Activated CD8-positive, alpha-beta memory T cell treated with anti-CD3 and anti-CD28 coated beads, Interleukin-2, amount 10 ng/mL, durations not matched to agents 7 days and 5 days (primary cell): Measurements from ENCODE around the gene SLC25A52. TPM values are rescaled to one million over a fixed set of nuclear protein-coding genes. Genes with fewer than 3 reads are reported as not detected.
"Not testable (repeated sequence)": the region's sequence is repeated elsewhere in the genome, so short reads cannot be mapped to it uniquely, and the experiment has no call there.

ENCODE experiments used
- ATAC-seq: fragments of 150-1000 bp; cut with Tn5 transposase; one replicate; pipeline ENCODE4 v1.10.0; 2021; ENCODE audit warnings: moderate library complexity
- CTCF ChIA-PET: fragments of 350-600 bp; sonication (Branson Sonifier 250); formaldehyde crosslinking; loops from one replicate; lab custom pipeline; 2021; ENCODE audit warnings: antibody characterized with exemption; lab: Charles Lee
- DNase-seq: peaks from one replicate; pipeline ENCODE4 v3.0.0-alpha.2; 2020
- H3K27ac Mint-ChIP-seq: one replicate; pipeline ENCODE4 v1.8.0; 2021; ENCODE audit warnings: mild to moderate bottlenecking, mixed read lengths
- H3K27me3 Mint-ChIP-seq: one replicate; pipeline ENCODE4 v1.8.0; 2021; ENCODE audit warnings: mixed read lengths
- H3K36me3 Mint-ChIP-seq: one replicate; pipeline ENCODE4 v1.8.0; 2021; ENCODE audit warnings: mild to moderate bottlenecking, mixed read lengths
- H3K4me1 Mint-ChIP-seq: one replicate; pipeline ENCODE4 v1.8.0; 2021; ENCODE audit warnings: mixed read lengths
- H3K4me3 Mint-ChIP-seq: one replicate; pipeline ENCODE4 v1.8.0; 2021; ENCODE audit warnings: mild to moderate bottlenecking, moderate library complexity, mixed read lengths
- H3K9me3 Mint-ChIP-seq: one replicate; pipeline ENCODE4 v1.8.0; 2022; ENCODE audit warnings: low read depth, mixed read lengths
- total RNA-seq, 2 experiments: library from RNA; stranded (reverse); gene quantifications; one replicate each; pipeline ENCODE4 v1.2.3, GENCODE V29; 2021

Gene SLC25A52
- total RNA-seq, 2 experiments from 2014 or later = 0.33 TPM; not detected in 1

- no peak for DNase-seq
- peaks cover 3% of the 10 kb centered on the region for H3K9me3 Mint-ChIP-seq
- no peak overlapping the region for H3K4me3 Mint-ChIP-seq
- peaks cover 4% of the 10 kb centered on the region for H3K36me3 Mint-ChIP-seq
- ATAC-seq = no peak
- H3K27me3 Mint-ChIP-seq = no peaks in the 10 kb centered on the region
- CTCF ChIA-PET = no interaction called here
- H3K4me1 Mint-ChIP-seq = no peaks in the 10 kb centered on the region
- no peak overlapping the region for H3K27ac Mint-ChIP-seq
Measured at GRCh38 chr18:31774477-31774785, 13.8 kb upstream of the SLC25A52 start.

- Mint-ChIP-seq H3K36me3 (peaks cover 4% of the 10 kb centered on the region), H3K4me1 (no peaks in the 10 kb centered on the region), H3K4me3 (no peak overlapping the region), H3K27ac (no peak overlapping the region), H3K9me3 (peaks cover 3% of the 10 kb centered on the region), H3K27me3 (peaks cover under 1% of the 10 kb centered on the region)
- ATAC-seq (no peak), DNase-seq (no peak)
- CTCF ChIA-PET = no interaction called here
Measured at GRCh38 chr18:31773774-31774476, 13.2 kb upstream of the SLC25A52 start.

GRCh38 chr18:31772699-31773098 is 12.0 kb upstream of the SLC25A52 start:
- no peaks in the 10 kb centered on the region for H3K36me3 Mint-ChIP-seq
- CTCF ChIA-PET = no interaction called here
- no peaks in the 10 kb centered on the region for H3K4me1 Mint-ChIP-seq
- no peak overlapping the region for H3K27ac Mint-ChIP-seq
- ATAC-seq = no peak
- DNase-seq = no peak
- H3K9me3 Mint-ChIP-seq = no peaks in the 10 kb centered on the region
- peaks cover 6% of the 10 kb centered on the region for H3K27me3 Mint-ChIP-seq
- H3K4me3 Mint-ChIP-seq = no peak overlapping the region

- Mint-ChIP-seq H3K27me3 (peaks cover 12% of the 10 kb centered on the region), H3K9me3 (no peaks in the 10 kb centered on the region), H3K4me1 (no peaks in the 10 kb centered on the region), H3K27ac (no peak overlapping the region), H3K4me3 (no peak overlapping the region), H3K36me3 (no peaks in the 10 kb centered on the region)
- no peak for ATAC-seq
- DNase-seq = no peak
- CTCF ChIA-PET = no interaction called here
Measured at GRCh38 chr18:31750273-31750672, 10.4 kb downstream of the SLC25A52 start.

- ATAC-seq = no peak
- no peaks in the 10 kb centered on the region for H3K4me1 Mint-ChIP-seq
- H3K27me3 Mint-ChIP-seq = peaks cover 12% of the 10 kb centered on the region
- H3K4me3 Mint-ChIP-seq = no peak overlapping the region
- CTCF ChIA-PET = interaction anchor here (2.1 kb wide), 1 partner anchor 231 kb away, joined by 4 read pairs; no protein-coding TSS in a partner anchor
- H3K27ac Mint-ChIP-seq = no peak overlapping the region
- DNase-seq = no peak
- H3K36me3 Mint-ChIP-seq = no peaks in the 10 kb centered on the region
- no peaks in the 10 kb centered on the region for H3K9me3 Mint-ChIP-seq
Measured at GRCh38 chr18:31746396-31746795, 14.3 kb downstream of the SLC25A52 start.

- Mint-ChIP-seq H3K36me3 (no peaks in the 10 kb centered on the region), H3K9me3 (no peaks in the 10 kb centered on the region), H3K4me3 (no peak overlapping the region), H3K27ac (no peak overlapping the region), H3K4me1 (no peaks in the 10 kb centered on the region), H3K27me3 (peaks cover 12% of the 10 kb centered on the region)
- ATAC-seq = no peak
- CTCF ChIA-PET = no interaction called here
- DNase-seq = no peak
Measured at GRCh38 chr18:31744321-31745067, 16.2 kb downstream of the SLC25A52 start.

- H3K9me3 Mint-ChIP-seq, H3K4me1 Mint-ChIP-seq: not testable (repeated sequence)
Measured at GRCh38 chr18:31743600-31743999, 17.1 kb downstream of the SLC25A52 start.

GRCh38 chr18:31741097-31741735 is 19.5 kb downstream of the SLC25A52 start:
- CTCF ChIA-PET = interaction anchor here (0.9 kb wide), 1 partner anchor 88 kb away, joined by 3 read pairs; no protein-coding TSS in a partner anchor
- H3K4me1 Mint-ChIP-seq = no peaks in the 10 kb centered on the region
- no peak for ATAC-seq

More at GRCh38 chr18:31743600-31743999, 17.1 kb downstream of the SLC25A52 start:
- H3K36me3 Mint-ChIP-seq, DNase-seq, ATAC-seq, H3K4me3 Mint-ChIP-seq, H3K27ac Mint-ChIP-seq: not testable (repeated sequence)
- CTCF ChIA-PET = interaction anchor here (0.8 kb wide), 1 partner anchor 187 kb away, joined by 3 read pairs; no protein-coding TSS in a partner anchor
- peaks cover 12% of the 10 kb centered on the region for H3K27me3 Mint-ChIP-seq

GRCh38 chr18:31740180-31740579 is 20.5 kb downstream of the SLC25A52 start:
- CTCF ChIA-PET = no interaction called here
- DNase-seq (no peak), ATAC-seq (no peak)
- H3K4me3 Mint-ChIP-seq = no peak overlapping the region
- H3K27me3 Mint-ChIP-seq = no peaks in the 10 kb centered on the region
- no peak overlapping the region for H3K27ac Mint-ChIP-seq
- H3K9me3 Mint-ChIP-seq = no peaks in the 10 kb centered on the region
- H3K36me3 Mint-ChIP-seq = no peaks in the 10 kb centered on the region
- no peaks in the 10 kb centered on the region for H3K4me1 Mint-ChIP-seq

More at GRCh38 chr18:31741097-31741735, 19.5 kb downstream of the SLC25A52 start:
- Mint-ChIP-seq H3K27ac (no peak overlapping the region), H3K9me3 (no peaks in the 10 kb centered on the region), H3K27me3 (no peaks in the 10 kb centered on the region), H3K4me3 (no peak overlapping the region), H3K36me3 (no peaks in the 10 kb centered on the region)
- peak; percentile 68 for DNase-seq

GRCh38 chr18:31739651-31740050 is 21.0 kb downstream of the SLC25A52 start:
- ATAC-seq (no peak), DNase-seq (no peak)
- Mint-ChIP-seq H3K9me3 (no peaks in the 10 kb centered on the region), H3K27ac (no peak overlapping the region), H3K4me3 (no peak overlapping the region), H3K4me1 (no peaks in the 10 kb centered on the region), H3K27me3 (no peaks in the 10 kb centered on the region), H3K36me3 (no peaks in the 10 kb centered on the region)
- CTCF ChIA-PET = interaction anchor here (1.9 kb wide), 1 partner anchor 17 kb away, joined by 5 read pairs; no protein-coding TSS in a partner anchor

- H3K27me3 Mint-ChIP-seq = peaks cover 4% of the 10 kb centered on the region
- H3K4me3 Mint-ChIP-seq = no peak overlapping the region
- no peaks in the 10 kb centered on the region for H3K4me1 Mint-ChIP-seq
- ATAC-seq = no peak
- no peaks in the 10 kb centered on the region for H3K9me3 Mint-ChIP-seq
- CTCF ChIA-PET = interaction anchor here (1.9 kb wide), 1 partner anchor 17 kb away, joined by 5 read pairs; no protein-coding TSS in a partner anchor
- H3K36me3 Mint-ChIP-seq = no peaks in the 10 kb centered on the region
- no peak for DNase-seq
- H3K27ac Mint-ChIP-seq = no peak overlapping the region
Measured at GRCh38 chr18:31738460-31739407, 21.9 kb downstream of the SLC25A52 start.

GRCh38 chr18:31736630-31737029 is 24.1 kb downstream of the SLC25A52 start:
- ATAC-seq (no peak), DNase-seq (no peak)
- Mint-ChIP-seq H3K4me1 (no peaks in the 10 kb centered on the region), H3K4me3 (no peak overlapping the region), H3K9me3 (no peaks in the 10 kb centered on the region), H3K27ac (no peak overlapping the region), H3K36me3 (no peaks in the 10 kb centered on the region), H3K27me3 (peaks cover 10% of the 10 kb centered on the region)
- CTCF ChIA-PET = interaction anchor here (0.8 kb wide), 1 partner anchor 14 kb away, joined by 3 read pairs; no protein-coding TSS in a partner anchor
